GM19438 (cell line): ENCODE data around the gene CRB2.

ENCODE experiments used
- ATAC-seq: cut with Tn5 transposase; IDR thresholded peaks from one replicate; pipeline ENCODE4 v1.9.1; 2021; ENCODE audit warnings: low read depth; ENCODE audit not compliant: unreplicated experiment

CRB2 gene

DNA sequence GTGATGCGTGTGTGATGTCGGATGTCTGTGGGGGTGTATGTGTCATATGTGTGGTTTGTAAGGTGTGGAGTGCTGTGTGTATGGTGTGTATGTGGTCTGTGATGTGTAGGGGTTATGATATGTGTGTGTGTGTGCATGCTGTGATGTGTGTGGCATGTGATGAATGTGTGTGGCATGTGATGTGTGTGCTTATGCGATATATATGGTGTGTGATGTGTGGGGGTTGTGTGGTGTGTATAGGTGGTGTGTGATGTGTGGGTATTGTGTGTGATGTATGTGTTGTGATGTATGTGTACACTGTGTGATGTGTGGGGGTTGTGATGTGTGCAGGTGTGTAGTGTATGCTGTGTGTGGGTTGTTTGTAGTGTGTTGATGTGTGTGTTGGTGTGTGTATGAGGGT lies 9.2 kb upstream of the CRB2 start:
- ATAC-seq = no peak

DNA sequence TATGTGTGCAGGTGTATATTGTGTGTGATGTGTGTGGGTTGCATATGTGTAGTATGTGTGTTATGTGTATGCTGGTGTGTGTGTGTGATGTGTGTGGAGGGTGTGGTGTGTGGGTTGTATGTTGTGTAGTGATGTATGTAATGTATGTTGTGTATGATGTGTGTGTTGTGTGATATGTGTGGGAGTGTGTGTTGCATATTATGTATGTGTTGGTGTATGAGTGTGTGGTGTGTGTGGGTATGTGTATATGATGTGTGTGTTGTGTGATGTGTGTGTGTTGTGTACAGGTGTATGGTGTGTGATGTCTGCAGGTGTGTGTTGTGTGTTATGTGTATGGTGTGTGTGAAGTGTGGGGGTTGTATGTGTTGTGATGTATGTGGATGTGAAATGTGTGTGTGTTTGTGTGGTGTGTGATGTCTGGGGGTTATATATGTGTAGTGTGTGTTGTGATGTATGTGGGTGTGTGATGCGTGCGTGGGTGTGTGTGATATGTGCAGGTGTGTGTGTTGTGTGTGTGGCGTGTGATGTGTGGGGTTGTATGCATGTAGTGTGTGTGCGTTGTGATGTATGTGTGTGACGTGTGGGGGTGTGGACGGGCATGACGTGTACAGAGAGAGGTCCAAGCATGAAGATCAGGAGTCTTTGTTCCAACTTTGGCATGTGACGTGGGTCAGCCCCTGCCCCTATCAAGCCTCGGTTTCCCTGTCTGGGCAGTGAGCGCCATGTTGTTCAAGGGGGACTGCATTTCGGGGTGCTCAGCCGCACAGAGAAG lies 8.5 kb upstream of the CRB2 start:
- ATAC-seq = no peak

- ATAC-seq = no peak
Observed at GRCh38 chr9:123348317-123348992, 7.5 kb upstream of the CRB2 start.

GRCh38 chr9:123349033-123349432 lies 7.0 kb upstream of the CRB2 start:
- no peak for ATAC-seq

- ATAC-seq = no peak
Observed at GRCh38 chr9:123349691-123350480, 6.1 kb upstream of the CRB2 start.

- ATAC-seq = no peak
Observed at GRCh38 chr9:123350590-123351310, 5.2 kb upstream of the CRB2 start.

GRCh38 chr9:123353041-123353440 lies 3.0 kb upstream of the CRB2 start:
- ATAC-seq = no peak

GRCh38 chr9:123353984-123354591 lies 1.9 kb upstream of the CRB2 start:
- ATAC-seq = no peak

DNA sequence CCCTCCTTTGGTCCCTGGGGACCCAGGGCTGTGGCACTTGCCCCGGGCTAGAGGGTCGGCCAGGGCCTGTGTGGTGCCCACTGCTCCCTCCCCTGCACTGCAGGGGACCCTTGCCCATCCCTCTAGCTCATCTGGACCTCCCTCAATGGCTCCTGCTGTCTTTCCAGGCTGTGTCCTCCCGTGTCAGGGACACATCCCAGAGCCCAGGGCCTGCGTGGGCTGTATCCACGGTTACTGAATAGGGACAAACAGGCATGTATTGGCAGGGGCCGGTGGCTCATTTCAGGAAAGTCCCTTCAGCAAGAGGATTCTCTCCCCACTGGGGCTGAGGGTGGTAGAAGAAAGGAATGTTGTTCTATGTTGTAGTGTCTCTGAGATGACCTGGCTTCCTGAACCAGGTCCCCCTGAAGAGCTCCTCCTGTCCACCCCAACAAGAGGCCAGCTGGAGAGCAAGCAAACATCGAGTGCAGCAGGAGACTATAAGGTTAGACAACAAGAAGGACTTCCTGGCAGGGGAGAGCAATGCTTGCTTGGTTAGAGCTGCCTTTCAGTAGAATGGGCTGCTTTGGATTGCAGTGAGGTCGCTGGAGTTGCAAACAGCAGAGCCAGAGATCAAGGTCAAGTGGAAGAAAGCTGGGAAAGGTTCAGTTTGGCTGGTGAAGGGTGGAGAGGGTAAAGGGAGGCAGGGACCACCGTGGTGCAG lies 1.0 kb upstream of the CRB2 start:
- no peak for ATAC-seq

DNA sequence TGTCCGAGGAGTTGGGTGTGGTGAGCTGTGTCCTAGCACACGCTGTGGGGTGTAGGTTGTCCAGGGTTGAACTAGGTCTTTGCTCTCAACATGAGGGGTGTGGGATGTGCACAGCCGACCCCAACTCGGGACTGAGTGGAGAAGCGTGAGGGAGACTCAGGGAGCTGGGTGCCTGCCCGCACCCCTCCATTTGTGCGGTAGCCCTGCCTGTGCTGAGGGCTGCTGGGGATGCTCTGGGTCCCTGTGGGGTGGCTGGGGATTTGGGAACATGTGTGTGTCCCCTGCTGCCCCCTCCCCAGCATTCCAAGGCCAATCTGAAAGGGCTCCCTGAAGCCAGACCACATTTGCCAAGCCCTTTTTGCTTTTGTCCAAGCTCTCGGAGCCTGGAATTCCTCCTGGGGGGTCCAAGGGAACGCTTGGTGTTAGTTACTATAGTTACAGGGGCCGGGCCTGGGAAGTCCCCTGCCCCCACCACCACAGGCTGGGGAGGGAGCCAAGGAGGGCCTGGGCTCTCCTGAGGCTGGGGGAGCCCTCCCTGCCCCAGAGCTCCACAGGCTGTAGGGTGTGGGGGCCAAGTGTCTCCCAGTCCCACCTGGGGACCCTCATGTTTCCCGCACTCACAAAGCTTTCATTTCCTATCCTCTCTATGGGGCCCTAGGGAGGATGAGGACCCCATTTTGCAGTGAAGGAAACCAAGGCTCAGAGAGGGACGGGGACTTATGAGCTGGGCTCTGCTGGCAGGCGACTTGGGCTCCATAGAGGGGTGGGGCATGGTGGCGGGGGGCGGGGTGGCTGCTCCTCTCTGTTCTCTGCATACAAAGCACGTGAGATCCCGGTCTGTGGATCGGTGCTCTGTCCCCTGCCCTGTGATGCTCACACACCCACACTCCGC lies 1.1 kb downstream of the CRB2 start:
- no peak for ATAC-seq

GRCh38 chr9:123357743-123358059 lies 1.7 kb downstream of the CRB2 start:
- ATAC-seq = no peak

DNA sequence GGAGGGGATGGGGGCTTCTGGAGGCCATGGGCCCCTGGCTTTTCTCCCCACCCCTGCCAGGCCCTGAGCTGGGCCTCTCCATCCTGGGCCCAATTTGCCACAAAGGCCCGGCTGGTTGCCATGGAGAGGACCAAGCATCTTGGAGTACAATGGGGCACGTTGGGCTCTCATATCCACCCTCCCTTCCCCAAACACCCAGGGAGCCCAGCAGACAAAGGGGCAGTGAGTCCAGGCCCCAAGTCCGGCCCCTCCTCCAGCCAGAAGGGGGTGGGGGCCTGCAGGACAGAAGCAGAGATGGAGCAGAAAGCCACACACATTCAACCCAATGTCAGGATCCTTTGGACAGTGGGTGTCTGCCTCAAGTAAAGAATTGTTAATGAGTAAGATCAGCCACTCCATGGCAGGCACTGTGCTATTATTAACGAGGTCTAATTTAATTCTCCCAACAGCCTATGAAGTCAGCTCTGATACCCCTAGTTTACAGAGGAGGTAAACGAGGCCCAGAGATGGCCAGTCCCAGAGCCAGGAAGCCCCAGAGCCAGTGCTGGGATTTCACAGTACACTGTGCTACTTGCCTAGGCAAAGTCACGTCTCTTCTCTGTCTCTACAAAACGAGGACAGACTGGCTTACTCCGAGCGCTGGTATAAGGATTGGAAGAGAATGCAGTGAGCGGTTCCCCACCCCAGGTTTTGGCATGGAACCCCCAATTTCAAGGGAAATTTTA lies 2.3 kb downstream of the CRB2 start:
- ATAC-seq = no peak

DNA sequence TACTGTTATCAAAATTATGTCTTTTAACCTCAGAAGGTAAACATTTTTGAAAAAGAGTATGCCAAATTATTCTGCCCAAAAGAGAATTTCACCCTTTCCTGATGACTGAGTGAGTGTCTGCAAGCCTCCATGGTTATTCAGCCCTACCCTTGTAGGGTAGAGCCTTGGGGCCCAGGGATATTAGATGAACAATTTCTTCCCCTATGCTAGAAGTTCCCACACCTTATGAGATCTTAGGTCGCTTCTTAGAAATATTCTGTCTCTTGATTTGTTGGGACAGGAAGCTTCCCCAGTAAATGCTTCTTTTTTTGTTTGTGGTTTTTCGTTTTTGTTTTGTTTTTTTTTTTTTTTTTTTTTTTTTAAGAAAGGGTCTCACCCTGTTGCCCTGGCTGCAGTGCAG lies 3.1 kb downstream of the CRB2 start:
- no peak for ATAC-seq

- no peak for ATAC-seq
Observed at GRCh38 chr9:123359546-123359945, 3.5 kb downstream of the CRB2 start.

DNA sequence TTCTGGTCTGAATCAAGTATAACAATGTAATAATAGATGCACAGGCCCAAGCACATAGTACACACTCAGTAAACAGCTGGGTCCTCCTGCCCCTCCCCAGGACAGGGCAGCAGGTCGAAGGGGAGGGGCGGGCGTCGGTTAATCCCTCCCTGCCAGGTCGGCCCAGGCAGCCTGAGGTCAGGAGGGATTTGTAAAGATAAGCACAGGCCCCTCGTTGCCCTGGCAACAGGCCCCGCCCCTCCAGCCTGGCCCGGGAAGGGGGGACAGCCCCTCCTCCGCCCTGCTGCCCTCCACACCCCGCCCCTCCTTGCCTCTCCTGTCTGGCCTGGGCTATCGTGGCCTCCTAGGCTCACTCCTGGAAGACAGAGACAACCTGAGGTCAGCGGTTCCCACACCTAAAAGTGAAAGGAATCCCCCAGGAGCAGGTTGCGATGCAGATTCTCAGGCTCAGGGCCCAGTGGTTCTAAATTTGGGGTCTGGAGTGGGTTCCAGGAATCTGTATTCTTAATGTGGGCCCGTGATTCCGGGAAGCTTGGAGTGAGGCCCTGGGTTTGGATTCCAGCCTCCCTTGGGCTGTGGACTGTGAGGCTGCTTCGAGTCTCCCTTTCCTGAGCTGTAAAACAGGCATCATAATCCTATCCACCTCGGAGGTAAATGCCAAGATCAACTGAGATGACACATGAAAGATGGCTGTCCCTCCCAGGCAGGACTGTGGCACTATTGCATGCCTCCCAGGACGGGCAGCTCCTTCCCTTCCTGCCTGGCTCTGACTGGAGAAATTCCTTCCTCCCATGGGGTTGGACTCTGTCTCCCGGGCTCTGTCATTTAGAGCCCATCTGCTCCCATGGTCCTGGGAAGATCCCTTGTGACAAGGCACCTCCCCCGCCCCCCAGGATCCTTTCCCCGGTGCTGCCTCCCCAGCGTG lies 4.4 kb downstream of the CRB2 start:
- no peak for ATAC-seq

DNA sequence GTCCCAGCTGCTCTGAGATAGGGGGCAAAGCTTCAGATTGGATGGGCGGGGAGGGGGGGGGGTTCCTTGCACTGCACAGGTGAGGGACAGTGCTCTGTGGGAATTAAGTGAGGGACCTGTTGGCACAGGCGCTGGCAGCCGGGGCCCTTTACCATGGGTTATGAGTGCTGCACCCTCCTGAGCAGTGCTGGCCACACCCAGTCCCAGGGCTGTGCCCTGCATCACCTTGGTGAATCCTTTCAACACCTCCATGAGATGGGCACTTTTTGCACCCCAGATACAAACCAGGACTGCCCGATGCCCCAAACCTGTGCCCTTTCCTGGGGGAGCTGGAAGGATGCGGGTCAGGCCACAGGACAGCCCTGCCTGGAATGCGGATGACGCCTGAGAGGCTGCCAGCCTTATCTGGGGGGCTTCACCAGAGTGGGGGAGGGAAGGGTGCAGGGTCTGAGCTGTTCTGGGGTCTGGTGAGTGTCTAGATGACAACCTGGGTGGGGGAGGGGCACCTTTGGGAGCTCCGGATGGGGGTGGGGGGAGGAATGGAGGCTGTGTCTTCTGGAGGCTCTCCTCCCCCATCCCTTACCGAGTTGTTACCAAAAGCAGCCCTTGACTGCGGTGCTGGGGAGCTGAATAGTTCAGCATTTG lies 5.2 kb downstream of the CRB2 start:
- ATAC-seq = no peak
